ENCODE measurements around the gene AUH. TPM values are rescaled to one million over a fixed set of nuclear protein-coding genes. Genes with fewer than 3 reads are reported as not detected.

The AUH gene
- total RNA-seq, 1 donor from 2014 or later: 9.8 TPM

DNA sequence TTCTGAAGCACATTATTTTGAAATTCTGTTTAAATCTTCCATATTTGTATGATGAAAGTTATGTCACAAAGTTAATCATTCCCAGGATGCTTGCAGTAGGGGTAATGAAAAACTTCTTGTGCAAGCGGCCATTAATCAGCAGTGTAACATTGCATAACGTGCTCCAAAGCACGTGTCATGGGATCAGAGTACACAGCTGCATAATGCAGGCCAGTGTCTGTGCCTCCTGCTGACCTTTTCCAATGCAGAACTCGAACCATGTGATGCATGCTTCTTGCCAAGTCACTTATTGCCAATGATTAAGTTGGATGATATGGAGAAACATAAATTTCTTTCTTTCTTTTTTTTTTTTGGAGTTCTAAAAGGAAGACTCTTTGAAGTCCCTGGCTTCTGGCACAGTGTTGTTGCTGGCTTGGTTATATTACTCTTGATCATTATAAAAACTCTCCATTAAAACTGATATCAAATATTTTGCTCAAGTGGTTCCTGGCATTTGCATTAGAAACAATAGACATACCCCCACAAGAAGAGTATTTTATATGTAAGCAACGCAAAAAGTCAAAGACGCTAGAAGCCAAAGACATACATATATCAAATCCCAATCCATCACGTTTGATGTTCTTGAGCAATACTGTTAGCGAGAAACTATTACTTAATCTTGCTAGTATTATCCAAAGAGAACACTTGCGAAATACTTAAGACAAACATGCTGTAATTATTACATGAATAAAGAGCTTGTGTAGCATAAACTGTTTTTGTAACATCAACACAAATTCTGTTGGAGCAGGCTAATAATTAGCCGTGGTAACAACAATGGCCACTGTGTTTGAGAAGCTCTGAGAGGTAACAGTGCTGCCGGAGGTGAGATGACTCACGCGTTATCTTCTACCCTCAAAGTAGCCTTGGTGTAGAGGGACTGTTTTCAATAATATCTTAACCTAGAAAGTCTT lies 164.2 kb downstream of the AUH start:
- H3K4me1 Mint-ChIP-seq (ENCODE audit: low read depth, unreplicated experiment): peaks cover 15% of the 10 kb centered on the region
- H3K27ac Mint-ChIP-seq (ENCODE audit: unreplicated experiment): no peak overlapping the region
- Histone ChIP-seq H3K27me3 (ENCODE audit: insufficient read depth, low read length) (no peaks in the 10 kb centered on the region), H3K4me3 (ENCODE audit: insufficient read depth, low read depth, low read length) (no peak overlapping the region), H3K79me2 (ENCODE audit: insufficient read depth, low read length) (no peaks in the 10 kb centered on the region), H2AFZ (ENCODE audit: low read depth, low read length) (no peak overlapping the region), H3K4me1 (ENCODE audit: insufficient read depth, low read length) (peaks cover 18% of the 10 kb centered on the region), H4K20me1 (ENCODE audit: insufficient read depth, low read length) (no peaks in the 10 kb centered on the region), H3K4me2 (ENCODE audit: low read length) (peak overlapping the region; percentile 4), H3K9me3 (ENCODE audit: insufficient read depth, low read depth, low read length) (no peaks in the 10 kb centered on the region), H3K9ac (ENCODE audit: low read length) (no peak overlapping the region), H3K27ac (ENCODE audit: low read depth, low read length) (no peak overlapping the region), H3K36me3 (ENCODE audit: insufficient read depth, low read length) (no peaks in the 10 kb centered on the region)
- peaks cover 7% of the 10 kb centered on the region for H3K9me3 Mint-ChIP-seq (ENCODE audit: unreplicated experiment)
- no peak overlapping the region for H3K4me3 Mint-ChIP-seq (ENCODE audit: unreplicated experiment)
- FAIRE-seq (no peak), DNase-seq (ENCODE audit: low read depth) (peak; percentile 88)
- H3K27me3 Mint-ChIP-seq (ENCODE audit: low read depth, unreplicated experiment): no peaks in the 10 kb centered on the region
- TF ChIP-seq, protein P1, sequence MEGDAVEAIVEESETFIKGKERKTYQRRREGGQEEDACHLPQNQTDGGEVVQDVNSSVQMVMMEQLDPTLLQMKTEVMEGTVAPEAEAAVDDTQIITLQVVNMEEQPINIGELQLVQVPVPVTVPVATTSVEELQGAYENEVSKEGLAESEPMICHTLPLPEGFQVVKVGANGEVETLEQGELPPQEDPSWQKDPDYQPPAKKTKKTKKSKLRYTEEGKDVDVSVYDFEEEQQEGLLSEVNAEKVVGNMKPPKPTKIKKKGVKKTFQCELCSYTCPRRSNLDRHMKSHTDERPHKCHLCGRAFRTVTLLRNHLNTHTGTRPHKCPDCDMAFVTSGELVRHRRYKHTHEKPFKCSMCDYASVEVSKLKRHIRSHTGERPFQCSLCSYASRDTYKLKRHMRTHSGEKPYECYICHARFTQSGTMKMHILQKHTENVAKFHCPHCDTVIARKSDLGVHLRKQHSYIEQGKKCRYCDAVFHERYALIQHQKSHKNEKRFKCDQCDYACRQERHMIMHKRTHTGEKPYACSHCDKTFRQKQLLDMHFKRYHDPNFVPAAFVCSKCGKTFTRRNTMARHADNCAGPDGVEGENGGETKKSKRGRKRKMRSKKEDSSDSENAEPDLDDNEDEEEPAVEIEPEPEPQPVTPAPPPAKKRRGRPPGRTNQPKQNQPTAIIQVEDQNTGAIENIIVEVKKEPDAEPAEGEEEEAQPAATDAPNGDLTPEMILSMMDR (IDR thresholded peaks at IDR 0.05; ENCODE audit: insufficient read depth, low read depth, low read length): no peak
- TF ChIP-seq EZH2 (IDR thresholded peaks at IDR 0.05; ENCODE audit: insufficient read depth, low read length): no peak
- peaks cover 2% of the 10 kb centered on the region for H3K36me3 Mint-ChIP-seq (ENCODE audit: low read depth, unreplicated experiment)

DNA sequence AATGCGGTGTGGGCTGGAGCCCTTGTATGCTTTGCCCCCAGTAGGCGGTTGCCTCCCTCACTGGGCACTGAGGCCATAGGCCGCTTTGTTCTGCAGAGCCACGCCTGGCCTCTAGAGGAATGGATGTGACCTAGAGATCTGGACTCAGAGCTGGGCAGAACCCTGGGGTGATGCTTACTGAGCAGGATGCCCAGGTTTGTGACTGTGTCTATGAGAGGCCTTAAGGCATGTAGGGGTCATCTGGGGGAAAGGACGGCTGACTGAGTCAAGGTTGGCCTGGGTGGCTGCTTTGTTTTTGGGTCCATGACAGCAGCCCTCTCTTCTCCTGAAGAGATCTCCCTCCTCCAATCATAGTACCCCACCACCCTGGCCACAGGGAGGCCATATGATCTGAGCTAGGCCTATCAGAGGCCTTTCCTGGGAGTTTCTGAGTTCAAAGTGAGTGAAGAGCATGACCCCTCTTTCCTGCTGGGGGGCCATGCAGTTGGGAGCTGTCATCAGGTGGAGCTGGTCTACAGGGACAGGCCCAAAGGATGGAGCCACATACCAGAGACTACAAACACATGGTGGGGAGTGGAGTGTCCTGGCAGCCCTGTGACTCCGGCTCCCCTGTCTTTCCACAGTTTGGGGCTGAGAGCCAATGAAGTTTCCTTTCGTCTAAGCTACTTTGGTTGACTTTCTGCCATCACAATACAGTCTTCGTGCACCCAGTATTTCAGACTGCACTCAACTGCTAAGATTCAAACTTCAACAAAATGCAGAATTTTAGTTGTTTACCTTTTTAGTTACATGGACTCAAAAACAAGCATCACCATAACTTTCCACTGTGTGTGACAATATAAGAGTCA lies 165.4 kb downstream of the AUH start:
- H3K4me1 Mint-ChIP-seq (ENCODE audit: low read depth, unreplicated experiment): peaks cover 21% of the 10 kb centered on the region
- H3K27me3 Mint-ChIP-seq (ENCODE audit: low read depth, unreplicated experiment): no peaks in the 10 kb centered on the region
- Histone ChIP-seq H3K79me2 (ENCODE audit: insufficient read depth, low read length) (no peaks in the 10 kb centered on the region), H3K9me3 (ENCODE audit: insufficient read depth, low read depth, low read length) (no peaks in the 10 kb centered on the region), H3K9ac (ENCODE audit: low read length) (no peak overlapping the region), H3K27ac (ENCODE audit: low read depth, low read length) (no peak overlapping the region), H3K4me1 (ENCODE audit: insufficient read depth, low read length) (peaks cover 25% of the 10 kb centered on the region), H3K4me3 (ENCODE audit: insufficient read depth, low read depth, low read length) (no peak overlapping the region), H3K4me2 (ENCODE audit: low read length) (no peak overlapping the region), H3K36me3 (ENCODE audit: insufficient read depth, low read length) (no peaks in the 10 kb centered on the region), H2AFZ (ENCODE audit: low read depth, low read length) (no peak overlapping the region), H3K27me3 (ENCODE audit: insufficient read depth, low read length) (no peaks in the 10 kb centered on the region), H4K20me1 (ENCODE audit: insufficient read depth, low read length) (no peaks in the 10 kb centered on the region)
- no peak for TF ChIP-seq EZH2 (IDR thresholded peaks at IDR 0.05; ENCODE audit: insufficient read depth, low read length)
- no peak overlapping the region for H3K27ac Mint-ChIP-seq (ENCODE audit: unreplicated experiment)
- DNase-seq (ENCODE audit: low read depth) (no peak), FAIRE-seq (no peak)
- H3K9me3 Mint-ChIP-seq (ENCODE audit: unreplicated experiment): peaks cover 4% of the 10 kb centered on the region
- H3K4me3 Mint-ChIP-seq (ENCODE audit: unreplicated experiment): no peak overlapping the region
- peaks cover 2% of the 10 kb centered on the region for H3K36me3 Mint-ChIP-seq (ENCODE audit: low read depth, unreplicated experiment)

DNA sequence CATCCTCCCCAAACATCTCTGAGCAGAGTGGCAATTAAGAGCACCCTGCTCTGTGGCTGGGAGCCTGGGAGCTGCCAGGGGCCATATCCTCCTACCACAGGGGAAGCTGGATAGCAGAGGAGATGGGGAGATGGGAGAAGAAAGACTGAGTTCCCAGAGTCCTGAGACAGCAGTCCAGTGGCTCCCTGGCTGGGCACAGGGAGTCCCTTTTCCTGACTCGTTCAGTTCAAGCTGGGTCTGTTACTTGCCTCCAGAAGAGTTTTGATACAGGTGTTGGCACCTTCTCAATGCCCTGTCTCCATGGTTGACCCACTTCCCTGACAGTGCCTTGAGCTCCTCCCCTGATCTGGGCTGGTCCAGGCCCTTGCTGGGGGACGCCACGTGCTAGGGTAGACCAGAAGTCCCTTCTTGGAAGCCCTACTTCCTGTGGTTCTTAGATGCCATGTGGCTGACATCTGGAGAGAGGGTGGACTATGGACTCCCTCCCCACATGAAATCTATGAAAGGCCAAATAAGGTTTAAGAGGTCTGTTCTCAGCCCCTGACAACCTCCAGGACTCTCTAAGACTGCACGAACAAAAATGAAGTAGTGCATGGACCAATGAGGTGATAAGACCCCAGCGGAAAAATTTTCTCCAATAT lies 166.2 kb downstream of the AUH start:
- TF ChIP-seq, protein P1 (IDR thresholded peaks at IDR 0.05; ENCODE audit: insufficient read depth, low read depth, low read length): no peak
- no peak for TF ChIP-seq EZH2 (IDR thresholded peaks at IDR 0.05; ENCODE audit: insufficient read depth, low read length)
- FAIRE-seq (no peak), DNase-seq (ENCODE audit: low read depth) (no peak)
- Histone ChIP-seq H3K4me1 (ENCODE audit: insufficient read depth, low read length) (peaks cover 25% of the 10 kb centered on the region), H3K9me3 (ENCODE audit: insufficient read depth, low read depth, low read length) (no peaks in the 10 kb centered on the region), H3K36me3 (ENCODE audit: insufficient read depth, low read length) (no peaks in the 10 kb centered on the region), H3K27me3 (ENCODE audit: insufficient read depth, low read length) (no peaks in the 10 kb centered on the region), H3K9ac (ENCODE audit: low read length) (no peak overlapping the region), H3K27ac (ENCODE audit: low read depth, low read length) (no peak overlapping the region), H3K4me3 (ENCODE audit: insufficient read depth, low read depth, low read length) (no peak overlapping the region), H4K20me1 (ENCODE audit: insufficient read depth, low read length) (no peaks in the 10 kb centered on the region), H3K79me2 (ENCODE audit: insufficient read depth, low read length) (no peaks in the 10 kb centered on the region), H3K4me2 (ENCODE audit: low read length) (no peak overlapping the region), H2AFZ (ENCODE audit: low read depth, low read length) (no peak overlapping the region)
- Mint-ChIP-seq H3K36me3 (ENCODE audit: low read depth, unreplicated experiment) (peaks cover 2% of the 10 kb centered on the region), H3K4me1 (ENCODE audit: low read depth, unreplicated experiment) (peaks cover 21% of the 10 kb centered on the region), H3K27ac (ENCODE audit: unreplicated experiment) (no peak overlapping the region), H3K4me3 (ENCODE audit: unreplicated experiment) (no peak overlapping the region), H3K9me3 (ENCODE audit: unreplicated experiment) (no peaks in the 10 kb centered on the region), H3K27me3 (ENCODE audit: low read depth, unreplicated experiment) (peaks cover 4% of the 10 kb centered on the region)
